Epithelial cell of esophagus (primary cell): Measurements from ENCODE around the gene CDH4.

Experiments used
- DNase-seq: peaks from one replicate; pipeline ENCODE4 v3.0.0; 2010; ENCODE audit warnings: low read depth
- H3K4me3 ChIP-seq: 2 replicates; pipeline ENCODE4 v1.5.1; 2011; ENCODE audit warnings: mild to moderate bottlenecking, low read length, control low read depth
- CTCF ChIP-seq: IDR thresholded peaks from 2 replicates; pipeline ENCODE4 v1.5.1; 2011; ENCODE audit warnings: low read depth, mild to moderate bottlenecking, low read length, control low read depth, inconsistent platforms; ENCODE audit not compliant: insufficient read depth; ENCODE audit errors: missing control alignments

Gene CDH4

GRCh38 chr20:61433816-61434215, 181.8 kb downstream of the CDH4 start:
- no peak overlapping the region for H3K4me3 ChIP-seq
- DNase-seq: no peak
- TF ChIP-seq CTCF: no peak

GRCh38 chr20:61434341-61434781, 182.3 kb downstream of the CDH4 start:
- no peak for TF ChIP-seq CTCF
- no peak overlapping the region for H3K4me3 ChIP-seq
- no peak for DNase-seq

- no peak overlapping the region for H3K4me3 ChIP-seq
- DNase-seq: no peak
- TF ChIP-seq CTCF: no peak
Observed at GRCh38 chr20:61435184-61435822, 183.2 kb downstream of the CDH4 start.

- DNase-seq: no peak
- TF ChIP-seq CTCF: no peak
- no peak overlapping the region for H3K4me3 ChIP-seq
Observed at GRCh38 chr20:61435823-61436220, 183.8 kb downstream of the CDH4 start.

DNA sequence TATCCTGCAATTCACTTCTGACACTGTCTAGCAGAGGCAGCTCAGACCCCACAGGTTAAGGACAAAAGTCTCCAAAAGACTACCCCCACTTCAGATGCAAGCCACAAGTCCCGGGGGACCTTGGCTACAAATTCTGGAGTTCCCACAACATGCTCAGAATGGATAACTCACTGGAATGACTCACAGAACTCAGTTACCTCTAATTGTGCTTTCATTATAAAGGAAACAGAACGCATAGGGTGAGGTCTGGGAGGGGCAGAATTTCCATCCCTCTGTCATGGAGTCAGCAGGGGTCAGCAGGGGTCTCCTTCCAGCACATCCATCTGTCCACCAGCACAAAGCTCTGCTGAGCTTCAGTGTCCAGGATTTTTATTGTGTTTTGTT, 184.2 kb downstream of the CDH4 start:
- no peak overlapping the region for H3K4me3 ChIP-seq
- no peak for TF ChIP-seq CTCF

DNA sequence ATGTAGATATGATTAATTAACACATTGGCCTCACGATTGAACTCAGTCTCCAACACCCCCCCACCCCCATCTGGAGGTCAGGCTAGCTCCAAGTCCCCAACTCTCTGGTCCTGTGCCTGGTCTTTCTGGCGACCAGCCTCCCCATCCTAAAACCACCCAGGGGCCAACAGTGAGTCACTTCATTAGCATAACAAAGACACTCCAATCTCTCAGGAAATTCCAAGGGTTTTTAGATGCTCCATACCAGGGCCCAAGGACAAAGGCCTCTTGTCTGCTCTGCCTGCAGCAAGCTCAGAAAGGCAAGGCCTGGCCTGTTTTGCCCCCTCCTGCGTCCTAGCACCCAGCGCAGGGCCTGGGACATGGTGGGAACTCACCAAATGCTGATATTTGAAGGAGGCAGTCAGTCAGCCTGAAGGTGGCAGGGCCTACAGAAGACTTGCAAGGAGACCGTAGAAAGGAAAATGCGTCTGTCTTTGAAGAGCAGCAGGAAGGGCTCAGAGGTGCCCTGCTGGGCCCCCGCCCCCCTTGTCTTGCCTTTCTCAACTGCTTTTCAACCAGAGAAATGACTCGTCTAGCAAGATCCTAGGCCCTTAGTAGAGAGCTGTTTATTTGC, 184.7 kb downstream of the CDH4 start:
- no peak overlapping the region for H3K4me3 ChIP-seq
- no peak for TF ChIP-seq CTCF
- peak; percentile 82 for DNase-seq

More for the DNA sequence above, 184.2 kb downstream of the CDH4 start:
- DNase-seq: peak; percentile 63
